Karpas-422 (cell line): Measurements from ENCODE around the gene DYNC2H1. TPM values are rescaled to one million over a fixed set of nuclear protein-coding genes. Genes with fewer than 3 reads are reported as not detected.
A peak's percentile ranks its signal among the peaks of the same experiment; 100 is the strongest.
"Not testable (repeated sequence)": the region's sequence is repeated elsewhere in the genome, so short reads cannot be mapped to it uniquely, and the experiment has no call there.

ENCODE experiments used
- DNase-seq: peaks from one replicate; pipeline ENCODE4 v3.0.0-alpha.2; 2015
- H2AFZ ChIP-seq: fragments of 200-600 bp; sonication (generic); 2 replicates; pipeline ENCODE4 v1.6.1; 2014; ENCODE audit warnings: antibody characterized with exemption, low read length, mixed read lengths
- H3K27ac ChIP-seq: fragments of 200-600 bp; sonication (generic); 2 replicates; pipeline ENCODE4 v1.5.1; 2014; ENCODE audit warnings: mild to moderate bottlenecking, low read length, moderate library complexity
- H3K27me3 ChIP-seq: fragments of 200-600 bp; sonication (generic); 2 replicates; pipeline ENCODE4 v1.6.1; 2014; ENCODE audit warnings: low read length, mixed read lengths
- H3K36me3 ChIP-seq: fragments of 200-600 bp; sonication (generic); 2 replicates; pipeline ENCODE4 v1.6.1; 2014; ENCODE audit warnings: low read length, mixed read lengths; ENCODE audit not compliant: insufficient read depth
- H3K4me1 ChIP-seq: fragments of 200-600 bp; sonication (generic); 2 replicates; pipeline ENCODE4 v1.6.1; 2014; ENCODE audit warnings: mild to moderate bottlenecking, low read length, mixed read lengths
- H3K4me2 ChIP-seq: fragments of 200-600 bp; sonication (generic); 2 replicates; pipeline ENCODE4 v1.6.1; 2014; ENCODE audit warnings: low read length, low read depth, mild to moderate bottlenecking; ENCODE audit not compliant: poor library complexity, severe bottlenecking
- H3K4me3 ChIP-seq: fragments of 200-600 bp; sonication (generic); 2 replicates; pipeline ENCODE4 v1.5.1; 2014; ENCODE audit warnings: mild to moderate bottlenecking, antibody characterized with exemption, low read length, mixed read lengths
- H3K79me2 ChIP-seq: fragments of 200-600 bp; sonication (generic); 2 replicates; pipeline ENCODE4 v1.6.1; 2014; ENCODE audit warnings: mild to moderate bottlenecking, low read length, mixed read lengths
- H3K9ac ChIP-seq: fragments of 200-600 bp; sonication (generic); 2 replicates; pipeline ENCODE4 v1.6.0; 2014; ENCODE audit warnings: low read length
- H3K9me2 ChIP-seq: fragments of 200-600 bp; sonication (generic), shearing (Covaris generic); replicated peaks from 2 replicates; pipeline ENCODE4 v1.6.0; 2014; ENCODE audit warnings: mild to moderate bottlenecking, low read length, moderate library complexity; ENCODE audit not compliant: insufficient read depth
- H3K9me3 ChIP-seq: fragments of 300-700, 200-600 bp; sonication (generic); 2 replicates; pipeline ENCODE4 v1.6.1; 2014; ENCODE audit warnings: low read length, mixed read lengths
- H4K20me1 ChIP-seq: fragments of 200-600 bp; sonication (generic); 2 replicates; pipeline ENCODE4 v1.6.1; 2014; ENCODE audit warnings: mild to moderate bottlenecking, antibody characterized with exemption, low read length, low read depth; ENCODE audit not compliant: insufficient read depth
- total RNA-seq: library from RNA; depleted of rRNA; stranded (reverse); fragments of >200 nt; shearing (Covaris generic); gene quantifications from 2 replicates; pipeline ENCODE4 v1.2.3, GENCODE V29; 2014; ENCODE audit warnings: low replicate concordance

The DYNC2H1 gene
- total RNA-seq, 1 experiment from 2014 or later = 3.9 TPM

GRCh38 chr11:103109818-103110388, 677 bp downstream of the DYNC2H1 start:
- H3K9ac ChIP-seq = peak overlapping the region; percentile 70
- no peaks in the 10 kb centered on the region for H3K36me3 ChIP-seq
- DNase-seq = no peak
- no peaks in the 10 kb centered on the region for H3K27me3 ChIP-seq
- peaks cover 15% of the 10 kb centered on the region for H3K4me1 ChIP-seq
- peak overlapping the region; percentile 88 for H3K4me2 ChIP-seq
- no peaks in the 10 kb centered on the region for H3K79me2 ChIP-seq
- no peaks in the 10 kb centered on the region for H3K9me3 ChIP-seq
- H3K4me3 ChIP-seq = peak overlapping the region; percentile 68
- H3K27ac ChIP-seq = no peak overlapping the region
- no peaks in the 10 kb centered on the region for H4K20me1 ChIP-seq
- no peaks in the 10 kb centered on the region; the same call in 1 of the 2 replicates for H3K9me2 ChIP-seq
- peak overlapping the region; percentile 99 for H2AFZ ChIP-seq

DNA sequence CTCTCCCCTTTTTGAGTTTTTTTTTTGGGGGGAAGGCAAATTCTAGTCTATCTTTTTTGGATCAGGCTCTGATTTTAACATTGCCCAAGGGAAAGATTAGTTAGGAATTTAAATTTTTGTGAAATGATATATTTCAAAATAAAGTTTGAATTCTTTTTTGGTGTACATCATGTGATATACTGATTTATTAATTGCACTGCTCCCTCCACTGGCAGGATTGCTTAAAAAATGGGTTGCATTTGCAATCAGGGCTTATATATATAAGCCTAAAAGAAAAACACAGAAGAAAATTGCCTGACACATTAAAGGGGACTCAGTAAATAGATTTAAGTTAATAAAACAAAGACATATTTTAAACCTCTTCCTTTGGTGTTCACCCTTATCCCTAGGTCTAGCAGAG, 1.2 kb downstream of the DYNC2H1 start:
- Histone ChIP-seq H3K4me2 (no peak overlapping the region), H3K9me3 (no peaks in the 10 kb centered on the region), H3K27ac (no peak overlapping the region), H2AFZ (no peak overlapping the region), H4K20me1 (no peaks in the 10 kb centered on the region), H3K4me3 (no peak overlapping the region), H3K36me3 (no peaks in the 10 kb centered on the region), H3K9me2 (no peaks in the 10 kb centered on the region; the same call in 1 of the 2 replicates), H3K4me1 (peaks cover 15% of the 10 kb centered on the region), H3K9ac (no peak overlapping the region), H3K79me2 (no peaks in the 10 kb centered on the region), H3K27me3 (no peaks in the 10 kb centered on the region)
- DNase-seq = peak; percentile 68

- Histone ChIP-seq H3K27me3 (no peaks in the 10 kb centered on the region), H3K4me2 (no peak overlapping the region), H4K20me1 (no peaks in the 10 kb centered on the region), H3K9ac (no peak overlapping the region), H3K9me2 (no peaks in the 10 kb centered on the region; the same call in 1 of the 2 replicates), H3K4me1 (peaks cover 15% of the 10 kb centered on the region), H3K4me3 (no peak overlapping the region), H3K27ac (no peak overlapping the region), H3K9me3 (no peaks in the 10 kb centered on the region), H3K36me3 (no peaks in the 10 kb centered on the region), H3K79me2 (no peaks in the 10 kb centered on the region), H2AFZ (no peak overlapping the region)
- DNase-seq = no peak
Measured at GRCh38 chr11:103111400-103111799, 2.2 kb downstream of the DYNC2H1 start.

- Histone ChIP-seq H3K4me1 (peaks cover 15% of the 10 kb centered on the region), H4K20me1 (no peaks in the 10 kb centered on the region), H3K9ac (no peak overlapping the region), H3K9me3 (no peaks in the 10 kb centered on the region), H3K4me3 (no peak overlapping the region), H2AFZ (no peak overlapping the region), H3K4me2 (no peak overlapping the region), H3K9me2 (no peaks in the 10 kb centered on the region; the same call in 1 of the 2 replicates), H3K36me3 (no peaks in the 10 kb centered on the region), H3K79me2 (no peaks in the 10 kb centered on the region), H3K27me3 (no peaks in the 10 kb centered on the region), H3K27ac (no peak overlapping the region)
- no peak for DNase-seq
Measured at GRCh38 chr11:103112364-103112763, 3.1 kb downstream of the DYNC2H1 start.

- no peaks in the 10 kb centered on the region for H3K9me3 ChIP-seq
- no peaks in the 10 kb centered on the region for H3K36me3 ChIP-seq
- no peak overlapping the region for H3K9ac ChIP-seq
- H4K20me1 ChIP-seq = no peaks in the 10 kb centered on the region
- H3K4me2 ChIP-seq = no peak overlapping the region
- no peak overlapping the region for H3K27ac ChIP-seq
- H3K4me1 ChIP-seq = no peaks in the 10 kb centered on the region
- H3K27me3 ChIP-seq = no peaks in the 10 kb centered on the region
- no peaks in the 10 kb centered on the region for H3K9me2 ChIP-seq
- no peaks in the 10 kb centered on the region for H3K79me2 ChIP-seq
- H3K4me3 ChIP-seq = no peak overlapping the region
- no peak for DNase-seq
- H2AFZ ChIP-seq = no peak overlapping the region
Measured at GRCh38 chr11:103114836-103115235, 5.6 kb downstream of the DYNC2H1 start.

DNA sequence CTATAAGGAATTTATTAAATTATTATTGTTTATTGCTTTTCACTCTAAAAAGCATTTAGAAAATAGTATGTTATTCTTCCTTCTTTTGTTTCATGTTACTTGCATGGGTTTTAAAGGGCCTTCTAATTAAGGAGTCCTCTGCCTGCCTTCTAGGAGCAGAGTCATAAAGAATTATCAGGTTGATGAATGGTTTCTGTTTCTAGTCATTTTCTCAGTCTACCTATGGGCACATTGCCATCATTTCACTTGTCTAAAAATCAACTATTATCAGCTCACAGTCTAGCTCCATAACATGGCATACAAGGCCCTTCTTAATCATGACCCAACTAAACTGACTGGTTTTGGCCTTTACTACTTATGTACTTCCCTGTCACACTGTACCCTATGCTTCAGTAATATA, 16.2 kb downstream of the DYNC2H1 start:
- Histone ChIP-seq H3K4me3 (no peak overlapping the region), H3K27ac (no peak overlapping the region), H2AFZ (no peak overlapping the region), H3K4me2 (no peak overlapping the region), H3K79me2 (no peaks in the 10 kb centered on the region), H3K36me3 (no peaks in the 10 kb centered on the region), H3K9me3 (no peaks in the 10 kb centered on the region), H3K4me1 (no peaks in the 10 kb centered on the region), H3K9ac (no peak overlapping the region), H3K9me2 (no peaks in the 10 kb centered on the region), H3K27me3 (no peaks in the 10 kb centered on the region), H4K20me1 (no peaks in the 10 kb centered on the region)
- DNase-seq = no peak

- DNase-seq, H3K36me3 ChIP-seq, H4K20me1 ChIP-seq, H3K27me3 ChIP-seq, H3K9ac ChIP-seq, H3K79me2 ChIP-seq, H3K4me1 ChIP-seq, H3K9me2 ChIP-seq, H3K4me2 ChIP-seq, H2AFZ ChIP-seq, H3K27ac ChIP-seq, H3K9me3 ChIP-seq, H3K4me3 ChIP-seq: not testable (repeated sequence)
Measured at GRCh38 chr11:103141986-103142385, 32.8 kb downstream of the DYNC2H1 start.

DNA sequence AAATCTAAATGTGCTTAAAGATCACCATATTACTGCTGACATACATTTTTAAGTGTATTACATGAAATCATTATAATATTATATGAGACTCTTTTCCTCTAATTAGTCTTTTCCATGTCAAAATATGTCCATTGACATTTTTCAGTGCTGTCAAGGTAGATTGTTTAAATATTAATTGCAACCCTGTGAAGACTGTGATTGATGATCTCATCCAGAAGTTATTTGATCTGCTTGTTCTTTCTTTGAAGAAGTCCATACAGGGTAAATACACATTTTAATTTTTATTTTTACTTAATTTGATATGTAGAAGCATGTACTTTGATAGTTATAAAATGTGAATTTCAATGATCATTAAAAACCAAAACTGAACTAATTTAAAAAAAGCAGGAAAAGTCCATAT, 38.4 kb downstream of the DYNC2H1 start:
- no peak for DNase-seq

More for the DNA sequence above, 38.4 kb downstream of the DYNC2H1 start:
- Histone ChIP-seq H3K9me3 (no peaks in the 10 kb centered on the region), H3K4me3 (no peak overlapping the region), H4K20me1 (no peaks in the 10 kb centered on the region), H2AFZ (no peak overlapping the region), H3K9me2 (no peaks in the 10 kb centered on the region), H3K79me2 (no peaks in the 10 kb centered on the region), H3K4me1 (no peaks in the 10 kb centered on the region), H3K36me3 (no peaks in the 10 kb centered on the region), H3K27ac (no peak overlapping the region), H3K27me3 (0 out of 2 replicates have a peak, but pooled peaks cover 3% of the 10 kb centered on the region), H3K9ac (no peak overlapping the region), H3K4me2 (no peak overlapping the region)
